HG02642 (cell line): ENCODE results near the gene OXA1L.

Experiments used
- ATAC-seq: cut with Tn5 transposase; IDR thresholded peaks from one replicate; pipeline ENCODE4 v1.9.1; 2021; ENCODE audit warnings: mild to moderate bottlenecking; ENCODE audit not compliant: unreplicated experiment, poor library complexity

The OXA1L gene

GRCh38 chr14:22821193-22822015 lies 54.9 kb downstream of the OXA1L start:
- no peak for ATAC-seq

- no peak for ATAC-seq
Measured at GRCh38 chr14:22822016-22822570, 55.6 kb downstream of the OXA1L start.
